D341Med (cell line): Measurements from ENCODE around the gene WDR7.
A peak's percentile ranks its signal among the peaks of the same experiment; 100 is the strongest.

ENCODE experiments used
- DNase-seq: peaks from one replicate; pipeline ENCODE4 v3.0.0; 2012; ENCODE audit warnings: low spot score

Gene WDR7

GRCh38 chr18:56937874-56938430 lies 286.8 kb downstream of the WDR7 start:
- no peak for DNase-seq

- no peak for DNase-seq
Observed at GRCh38 chr18:56945171-56946083, 294.3 kb downstream of the WDR7 start.

GRCh38 chr18:56947236-56947635 lies 296.1 kb downstream of the WDR7 start:
- DNase-seq = no peak

DNA sequence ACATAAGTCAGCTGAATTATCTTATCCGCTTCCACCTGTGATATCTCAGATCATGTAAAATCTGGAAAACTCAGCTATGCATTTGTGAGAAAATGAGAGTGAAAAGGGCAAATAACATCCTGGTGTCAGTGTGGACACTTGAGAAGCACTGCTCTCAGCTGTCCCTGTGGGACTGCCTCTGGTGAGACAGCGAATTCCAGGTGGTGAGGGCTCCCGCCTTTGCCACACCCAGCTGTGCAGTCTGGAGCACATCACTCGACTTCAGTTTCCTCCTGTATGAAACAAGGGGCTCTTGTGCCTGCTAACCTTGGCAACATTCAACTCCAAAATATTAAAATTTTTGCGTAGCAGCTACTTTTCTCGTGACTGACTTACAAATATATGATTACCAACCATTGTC lies 300.9 kb downstream of the WDR7 start:
- DNase-seq = no peak

- no peak for DNase-seq
Observed at GRCh38 chr18:56953428-56954198, 302.5 kb downstream of the WDR7 start.

DNA sequence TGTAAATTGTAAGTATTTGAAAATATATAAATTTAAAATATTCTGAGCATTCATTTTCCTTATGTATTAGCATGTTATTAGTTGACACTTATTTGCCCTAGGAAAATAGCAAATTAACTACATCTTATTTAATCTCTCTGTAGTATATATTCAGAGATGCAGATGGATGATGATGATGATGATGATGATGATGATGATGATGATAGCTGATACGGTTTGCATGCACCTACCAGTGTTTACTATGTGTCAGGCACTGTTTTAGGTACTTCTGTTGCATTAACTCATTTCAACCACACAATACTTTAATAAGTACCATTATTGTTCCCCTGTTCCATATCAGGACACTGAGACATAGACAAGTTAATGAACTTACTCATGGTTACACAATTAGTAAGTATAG lies 304.3 kb downstream of the WDR7 start:
- no peak for DNase-seq

DNA sequence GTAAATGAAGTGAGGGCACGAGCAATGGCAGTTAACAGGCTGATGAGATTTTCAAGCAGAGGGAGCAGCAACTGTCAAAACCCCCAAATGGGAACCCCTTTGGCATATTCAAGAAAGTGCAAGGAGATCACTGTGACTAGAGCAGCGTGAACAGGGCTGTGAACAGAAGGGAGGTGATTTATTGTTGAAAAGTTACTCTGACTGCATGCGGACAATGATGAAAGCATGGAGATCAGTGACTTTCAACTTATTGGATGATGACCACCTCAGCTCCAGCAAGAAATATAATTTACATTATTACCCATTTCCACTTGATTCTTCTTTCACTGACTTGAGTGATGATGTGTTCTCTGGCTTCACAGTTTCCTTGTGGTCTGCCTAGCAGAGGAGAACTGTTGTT lies 308.0 kb downstream of the WDR7 start:
- DNase-seq = no peak

GRCh38 chr18:56962322-56962721 lies 311.2 kb downstream of the WDR7 start:
- no peak for DNase-seq

DNA sequence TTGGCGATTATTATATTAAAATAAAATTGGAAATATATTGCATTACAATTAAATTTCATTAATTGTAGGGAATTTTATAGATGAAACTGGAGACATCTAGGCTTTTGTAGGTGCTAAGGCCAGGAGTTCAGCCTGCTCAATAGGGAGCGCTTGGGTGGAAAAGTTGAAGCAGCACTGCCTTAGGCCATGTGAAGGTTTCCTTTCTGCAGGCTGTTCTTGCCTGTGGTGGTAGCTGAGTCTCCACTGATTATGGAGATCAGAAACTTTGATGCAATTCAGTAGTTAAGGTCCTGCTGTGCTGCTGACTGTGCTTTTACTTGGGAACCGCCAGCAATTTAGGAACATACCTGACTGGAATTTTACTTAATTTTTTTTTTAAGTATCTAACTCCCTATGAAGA lies 315.9 kb downstream of the WDR7 start:
- DNase-seq = no peak

DNA sequence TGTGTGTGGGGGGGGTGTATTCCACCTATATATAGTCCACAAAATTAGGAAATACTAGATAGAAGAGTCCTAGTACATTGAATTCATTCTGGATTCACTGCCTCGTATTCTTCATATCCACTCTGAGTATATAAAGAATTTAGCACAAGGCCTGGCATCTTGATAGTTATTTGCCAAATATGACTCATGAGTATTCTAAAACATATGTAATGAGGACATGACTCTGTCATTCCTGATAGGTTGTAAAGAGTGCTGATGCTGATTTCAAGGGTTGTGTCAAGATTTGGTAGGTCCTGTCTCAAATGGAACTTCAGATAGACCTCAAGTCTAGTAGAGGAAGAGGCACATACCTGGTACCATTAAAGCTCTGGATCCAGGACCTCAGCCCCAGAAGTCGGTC lies 322.3 kb downstream of the WDR7 start:
- DNase-seq = no peak

- no peak for DNase-seq
Observed at GRCh38 chr18:56974141-56974540, 323.0 kb downstream of the WDR7 start.

GRCh38 chr18:56975276-56975675 lies 324.1 kb downstream of the WDR7 start:
- DNase-seq = no peak

GRCh38 chr18:56977309-56977708 lies 326.1 kb downstream of the WDR7 start:
- DNase-seq = no peak

- DNase-seq = no peak
Observed at GRCh38 chr18:56977771-56978170, 326.6 kb downstream of the WDR7 start.

DNA sequence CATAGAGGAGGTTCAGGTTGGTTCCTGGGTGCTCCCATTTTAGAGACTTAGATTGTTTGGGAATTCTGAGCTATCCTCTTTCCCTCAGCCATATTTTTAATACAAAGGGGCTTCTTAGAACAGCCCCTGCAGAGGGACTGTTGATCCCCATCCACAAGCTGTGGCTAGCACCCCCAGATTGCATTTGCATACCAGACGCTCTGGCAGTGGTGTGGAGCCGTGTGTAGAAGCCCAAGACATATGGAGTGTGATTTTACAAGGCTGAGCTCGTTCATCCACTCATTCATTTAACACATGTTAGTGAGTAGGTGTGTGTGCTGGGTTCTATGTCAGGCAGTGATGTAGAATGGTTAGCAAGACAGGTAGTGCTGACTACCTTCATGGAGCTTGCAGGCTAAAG lies 329.0 kb downstream of the WDR7 start:
- no peak for DNase-seq

DNA sequence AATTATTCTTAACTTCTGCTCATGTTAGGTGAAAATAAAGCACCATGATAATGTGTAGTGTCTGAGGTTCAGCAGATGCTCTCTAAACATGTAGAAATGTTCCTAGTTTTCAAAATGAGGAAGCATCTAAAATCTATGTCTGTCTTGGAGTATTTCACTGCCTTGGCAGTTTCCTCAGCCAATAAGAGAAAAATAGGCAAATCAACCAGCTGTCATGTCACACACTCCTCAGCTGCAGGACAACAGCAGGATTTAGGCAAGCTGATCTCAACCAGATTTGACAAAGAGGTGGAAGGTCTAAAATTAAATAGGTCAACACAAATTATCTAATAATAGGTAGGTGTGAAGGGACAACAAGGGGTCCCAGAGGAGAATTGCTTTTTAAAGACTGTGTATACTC lies 331.6 kb downstream of the WDR7 start:
- no peak for DNase-seq

GRCh38 chr18:56983275-56983992 lies 332.3 kb downstream of the WDR7 start:
- no peak for DNase-seq

DNA sequence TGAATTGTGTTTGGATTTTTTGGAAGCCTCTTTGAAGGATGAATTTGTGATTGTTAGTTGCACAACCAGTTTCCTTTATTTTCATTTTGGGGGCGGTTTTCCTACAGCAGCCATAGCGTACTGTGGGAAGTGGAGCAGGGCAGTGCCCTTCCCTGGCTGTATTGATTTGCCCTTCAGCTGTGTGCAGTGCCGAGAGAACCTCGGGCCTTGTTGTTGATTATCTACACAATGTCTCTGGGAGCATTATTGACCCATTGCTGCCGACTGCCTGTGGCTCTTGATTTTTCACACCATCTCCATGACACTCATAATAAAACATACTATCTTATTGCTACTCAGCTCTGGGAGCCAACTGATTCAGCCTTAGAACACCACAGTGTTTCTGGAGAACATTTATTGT lies 333.6 kb downstream of the WDR7 start:
- DNase-seq = no peak

DNA sequence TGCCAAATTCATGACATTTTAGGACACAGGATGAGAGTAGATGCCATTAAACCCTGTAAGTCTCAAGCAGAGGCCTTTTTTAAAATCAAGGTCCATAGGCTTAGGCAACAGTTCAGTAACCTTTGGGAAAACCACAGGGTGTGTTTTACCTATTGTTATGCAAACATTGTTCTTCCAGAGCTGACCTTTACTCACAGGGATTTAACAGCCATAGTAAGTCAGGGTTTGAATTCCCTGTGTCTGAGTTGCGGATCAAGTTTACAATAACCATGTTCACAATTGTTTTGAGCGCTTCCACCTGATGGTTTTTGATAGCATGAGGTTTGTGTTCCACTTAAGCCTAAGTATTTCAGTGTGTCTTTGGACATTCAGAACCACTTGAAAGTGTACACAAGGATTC lies 335.7 kb downstream of the WDR7 start:
- no peak for DNase-seq

GRCh38 chr18:56987236-56987635 lies 336.1 kb downstream of the WDR7 start:
- no peak for DNase-seq

- peak; percentile 56 for DNase-seq
Observed at GRCh38 chr18:56988022-56988421, 336.9 kb downstream of the WDR7 start.

DNA sequence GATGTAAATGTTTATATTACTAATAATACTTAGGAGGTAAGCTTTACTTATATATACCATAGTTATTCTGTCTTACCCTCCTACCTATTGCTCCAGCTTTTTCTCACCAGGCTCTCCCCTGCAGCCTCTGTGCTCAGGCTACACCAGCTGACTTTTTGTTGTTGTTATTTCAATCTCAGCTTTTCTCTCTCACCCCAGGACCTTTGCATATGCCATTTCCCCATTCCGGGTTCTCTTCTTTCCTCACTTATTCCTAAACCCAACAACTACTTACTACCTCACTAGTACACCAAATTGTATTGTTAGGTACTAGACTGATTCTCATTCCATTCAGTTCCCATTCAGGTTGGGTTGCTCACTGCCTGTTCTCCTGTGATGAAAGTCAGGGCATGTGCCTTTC lies 339.5 kb downstream of the WDR7 start:
- no peak for DNase-seq
